AG04450 (cell line): ENCODE measurements around the gene VPS50. TPM values are rescaled to one million over a fixed set of nuclear protein-coding genes. Genes with fewer than 3 reads are reported as not detected.

Experiments used
- CTCF ChIA-PET: fragments of 300-600, 350-600 bp; formaldehyde crosslinking; extraction: SDS; loops from one replicate; lab custom pipeline; 2022; ENCODE audit warnings: antibody characterized with exemption, inconsistent platforms; lab: Charles Lee
- POLR2A ChIA-PET: fragments of 350-600 bp; formaldehyde crosslinking; extraction: SDS; loops from one replicate; lab custom pipeline; 2021; ENCODE audit warnings: antibody characterized with exemption, inconsistent platforms; lab: Yijun Ruan, JAX
- DNase-seq: peaks from one replicate; pipeline ENCODE4 v3.0.0-alpha.2; 2011; ENCODE audit warnings: low read depth, low spot score
- H3K27ac ChIP-seq: one replicate; pipeline ENCODE4 v1.5.1; 2012; ENCODE audit warnings: low read depth, low read length, control low read depth
- H3K27me3 ChIP-seq: one replicate; pipeline ENCODE4 v1.6.0; 2012; ENCODE audit warnings: low read length; ENCODE audit not compliant: control insufficient read depth, insufficient read depth
- H3K4me3 ChIP-seq: 2 replicates; pipeline ENCODE4 v1.5.1; 2011; ENCODE audit warnings: mild to moderate bottlenecking, low read depth, low read length, control low read depth
- H3K9me3 ChIP-seq: 2 replicates; pipeline ENCODE4 v1.5.1; 2012; ENCODE audit warnings: low read length; ENCODE audit not compliant: control insufficient read depth, insufficient read depth
- polyA plus RNA-seq: library from polyadenylated mRNA; depleted of rRNA; stranded (reverse); fragments of >200 nt; gene quantifications from 2 replicates; pipeline ENCODE4 v1.2.3, GENCODE V29; 2011
- TF ChIP-seq, protein P1 (sequence below): IDR thresholded peaks from 2 replicates; pipeline ENCODE4 v1.5.1; 2011; ENCODE audit warnings: low read depth, low read length, control low read depth, inconsistent platforms

VPS50 gene
- polyA plus RNA-seq, 1 experiment, result 21.8 TPM

- CTCF ChIA-PET, result no interaction called here
- H3K4me3 ChIP-seq, result no peak overlapping the region
- POLR2A ChIA-PET, result no interaction called here
- TF ChIP-seq, protein P1, sequence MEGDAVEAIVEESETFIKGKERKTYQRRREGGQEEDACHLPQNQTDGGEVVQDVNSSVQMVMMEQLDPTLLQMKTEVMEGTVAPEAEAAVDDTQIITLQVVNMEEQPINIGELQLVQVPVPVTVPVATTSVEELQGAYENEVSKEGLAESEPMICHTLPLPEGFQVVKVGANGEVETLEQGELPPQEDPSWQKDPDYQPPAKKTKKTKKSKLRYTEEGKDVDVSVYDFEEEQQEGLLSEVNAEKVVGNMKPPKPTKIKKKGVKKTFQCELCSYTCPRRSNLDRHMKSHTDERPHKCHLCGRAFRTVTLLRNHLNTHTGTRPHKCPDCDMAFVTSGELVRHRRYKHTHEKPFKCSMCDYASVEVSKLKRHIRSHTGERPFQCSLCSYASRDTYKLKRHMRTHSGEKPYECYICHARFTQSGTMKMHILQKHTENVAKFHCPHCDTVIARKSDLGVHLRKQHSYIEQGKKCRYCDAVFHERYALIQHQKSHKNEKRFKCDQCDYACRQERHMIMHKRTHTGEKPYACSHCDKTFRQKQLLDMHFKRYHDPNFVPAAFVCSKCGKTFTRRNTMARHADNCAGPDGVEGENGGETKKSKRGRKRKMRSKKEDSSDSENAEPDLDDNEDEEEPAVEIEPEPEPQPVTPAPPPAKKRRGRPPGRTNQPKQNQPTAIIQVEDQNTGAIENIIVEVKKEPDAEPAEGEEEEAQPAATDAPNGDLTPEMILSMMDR, result no peak
- no peak for DNase-seq
- no peak overlapping the region for H3K27ac ChIP-seq
- H3K9me3 ChIP-seq, result no peaks in the 10 kb centered on the region
- no peaks in the 10 kb centered on the region for H3K27me3 ChIP-seq
Observed at GRCh38 chr7:93284908-93285307, 52.7 kb downstream of the VPS50 start.

GRCh38 chr7:93293229-93293628 is 61.1 kb downstream of the VPS50 start:
- TF ChIP-seq, protein P1, result no peak
- Histone ChIP-seq H3K9me3 (no peaks in the 10 kb centered on the region), H3K27me3 (no peaks in the 10 kb centered on the region), H3K27ac (no peak overlapping the region), H3K4me3 (no peak overlapping the region)
- no peak for DNase-seq
- POLR2A ChIA-PET, result no interaction called here
- CTCF ChIA-PET, result interaction anchor here (2.7 kb wide), 1 partner anchor 66 kb away, joined by 7 read pairs; the partner anchor contains the start of gene HEPACAM2

DNA sequence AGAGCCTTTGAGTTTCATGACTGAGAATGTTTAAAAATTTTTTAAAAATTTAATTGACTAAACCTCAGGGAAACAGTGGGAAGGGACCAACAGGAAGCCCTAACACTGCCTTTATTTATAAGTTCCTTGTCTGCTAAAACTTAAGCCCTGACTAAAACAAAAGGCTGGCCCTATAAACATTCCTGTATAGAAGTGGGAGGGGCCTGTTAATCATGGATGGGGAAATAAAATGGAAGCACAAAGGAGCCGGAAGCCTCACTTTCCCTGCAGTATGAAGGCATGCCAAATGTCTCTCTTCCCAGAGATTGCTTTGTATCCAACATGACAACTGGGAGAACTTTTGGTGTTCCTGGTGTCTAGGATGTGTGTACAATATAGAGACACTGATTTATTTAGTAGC is 66.0 kb downstream of the VPS50 start:
- TF ChIP-seq, protein P1, result no peak
- POLR2A ChIA-PET, result no interaction called here

GRCh38 chr7:93298671-93299070 is 66.5 kb downstream of the VPS50 start:
- Histone ChIP-seq H3K9me3 (no peaks in the 10 kb centered on the region), H3K4me3 (no peak overlapping the region), H3K27ac (no peak overlapping the region), H3K27me3 (no peaks in the 10 kb centered on the region)
- ChIA-PET CTCF (interaction anchor here (1.8 kb wide), 1 partner anchor 76 kb away, joined by 6 read pairs; no protein-coding TSS in a partner anchor), POLR2A (no interaction called here)
- TF ChIP-seq, protein P1, result no peak
- no peak for DNase-seq

More for the DNA sequence above, 66.0 kb downstream of the VPS50 start:
- no peak overlapping the region for H3K27ac ChIP-seq
- H3K27me3 ChIP-seq, result no peaks in the 10 kb centered on the region
- no peaks in the 10 kb centered on the region for H3K9me3 ChIP-seq
- DNase-seq, result no peak
- no peak overlapping the region for H3K4me3 ChIP-seq
- CTCF ChIA-PET, result interaction anchor here (1.8 kb wide), 1 partner anchor 76 kb away, joined by 6 read pairs; no protein-coding TSS in a partner anchor

DNA sequence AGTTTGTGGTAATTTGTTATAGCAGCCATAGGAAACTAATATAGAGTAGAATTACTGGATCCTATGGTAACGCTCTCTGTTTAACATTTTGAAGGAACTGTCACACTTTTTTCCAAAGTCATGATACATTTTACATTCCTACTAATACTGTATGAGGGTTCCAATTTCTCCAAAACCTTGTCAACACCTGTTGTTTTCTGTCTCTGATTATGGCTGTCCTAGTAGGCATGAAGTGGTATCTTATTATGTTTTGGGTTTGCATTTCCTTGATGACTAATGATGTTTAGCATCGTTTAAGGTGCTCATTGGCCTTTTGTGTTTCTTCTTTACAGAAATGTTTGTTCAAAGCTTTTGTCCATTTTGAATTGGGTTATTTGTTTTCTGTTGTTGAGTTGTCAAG is 69.6 kb downstream of the VPS50 start:
- POLR2A ChIA-PET, result no interaction called here
- no peak for DNase-seq
- H3K27ac ChIP-seq, result no peak overlapping the region
- CTCF ChIA-PET, result no interaction called here
- no peak overlapping the region for H3K4me3 ChIP-seq
- no peaks in the 10 kb centered on the region for H3K9me3 ChIP-seq
- H3K27me3 ChIP-seq, result no peaks in the 10 kb centered on the region
- TF ChIP-seq, protein P1, result no peak
